Chondrocyte (in vitro differentiated cells): ENCODE measurements around the gene PAX5. TPM values are rescaled to one million over a fixed set of nuclear protein-coding genes. Genes with fewer than 3 reads are reported as not detected.
A peak's percentile ranks its signal among the peaks of the same experiment; 100 is the strongest.

Source experiments
- DNase-seq: peaks from one replicate; pipeline ENCODE4 v3.0.0; 2021; ENCODE audit warnings: mixed read lengths, low spot score
- H3K27ac Mint-ChIP-seq: one replicate; pipeline ENCODE4 v1.8.0; 2021; ENCODE audit warnings: mild to moderate bottlenecking, moderate library complexity, mixed read lengths; ENCODE audit not compliant: unreplicated experiment
- H3K27me3 Mint-ChIP-seq: 2 replicates; pipeline ENCODE4 v1.8.0; 2021; ENCODE audit warnings: low read depth, mixed read lengths
- H3K36me3 Mint-ChIP-seq: 2 replicates; pipeline ENCODE4 v1.8.0; 2021; ENCODE audit warnings: low read depth, mixed read lengths
- H3K4me1 Mint-ChIP-seq: 2 replicates; pipeline ENCODE4 v1.8.0; 2021; ENCODE audit warnings: low read depth, mild to moderate bottlenecking, mixed read lengths
- H3K4me3 Mint-ChIP-seq: one replicate; pipeline ENCODE4 v1.8.0; 2021; ENCODE audit warnings: mild to moderate bottlenecking, moderate library complexity, mixed read lengths; ENCODE audit not compliant: unreplicated experiment
- H3K9me3 Mint-ChIP-seq: 2 replicates; pipeline ENCODE4 v1.8.0; 2021; ENCODE audit warnings: low read depth, mixed read lengths
- CTCF ChIP-seq: fragments of 200-600 bp; sonication (generic); IDR thresholded peaks from 2 replicates; pipeline ENCODE4 v1.5.0; 2021; ENCODE audit warnings: antibody characterized with exemption, mild to moderate bottlenecking, moderate library complexity
- microRNA-seq: library from miRNA; unstranded; fragments of <30 nt; microRNA quantifications from one replicate; pipeline ENCODE4 v1.2.0, GENCODE V29; 2020; ENCODE audit warnings: borderline number of aligned reads
- total RNA-seq: library from RNA; stranded (reverse); gene quantifications from 3 replicates; pipeline ENCODE4 v1.2.1, GENCODE V29; 2021

PAX5 gene
- total RNA-seq, 1 donor from 2014 or later: not detected

GRCh38 chr9:36788534-36788933 is 245.5 kb downstream of the PAX5 start:
- Mint-ChIP-seq H3K4me3 (no peak overlapping the region), H3K9me3 (peaks cover 7% of the 10 kb centered on the region), H3K4me1 (no peaks in the 10 kb centered on the region), H3K27me3 (peaks cover 57% of the 10 kb centered on the region), H3K36me3 (peaks cover 4% of the 10 kb centered on the region), H3K27ac (no peak overlapping the region)
- peak; percentile 60 for TF ChIP-seq CTCF
- no peak for DNase-seq

- no peaks in the 10 kb centered on the region for H3K4me1 Mint-ChIP-seq
These were observed 246.4 kb downstream of the PAX5 start for GRCh38 chr9:36787709-36788108.

More at GRCh38 chr9:36787709-36788108, 246.4 kb downstream of the PAX5 start:
- H3K36me3 Mint-ChIP-seq: no peaks in the 10 kb centered on the region
- DNase-seq: no peak
- peaks cover 58% of the 10 kb centered on the region for H3K27me3 Mint-ChIP-seq
- no peak overlapping the region for H3K27ac Mint-ChIP-seq
- no peak overlapping the region for H3K4me3 Mint-ChIP-seq
- no peak for TF ChIP-seq CTCF
- peaks cover under 1% of the 10 kb centered on the region for H3K9me3 Mint-ChIP-seq

Small RNA genes lying within 50 kb of the gene (microRNA-seq; reads per million reads assigned to microRNA genes)
- not detected for gene MIR4475
- gene MIR4476: not detected
- not detected for gene MIR4540

Other genes with a start within 250 kb of the PAX5 start
- 21.9 to 26.6 TPM (median 22.5 TPM) in 3 replicates for gene ZCCHC7, start 86.3 kb upstream of the PAX5 start, total RNA-seq